ENCODE measurements around the gene CNTNAP2. TPM values are rescaled to one million over a fixed set of nuclear protein-coding genes. Genes with fewer than 3 reads are reported as not detected.

Gene CNTNAP2
- total RNA-seq, 1 donor from 2014 or later: 0.27 TPM

DNA sequence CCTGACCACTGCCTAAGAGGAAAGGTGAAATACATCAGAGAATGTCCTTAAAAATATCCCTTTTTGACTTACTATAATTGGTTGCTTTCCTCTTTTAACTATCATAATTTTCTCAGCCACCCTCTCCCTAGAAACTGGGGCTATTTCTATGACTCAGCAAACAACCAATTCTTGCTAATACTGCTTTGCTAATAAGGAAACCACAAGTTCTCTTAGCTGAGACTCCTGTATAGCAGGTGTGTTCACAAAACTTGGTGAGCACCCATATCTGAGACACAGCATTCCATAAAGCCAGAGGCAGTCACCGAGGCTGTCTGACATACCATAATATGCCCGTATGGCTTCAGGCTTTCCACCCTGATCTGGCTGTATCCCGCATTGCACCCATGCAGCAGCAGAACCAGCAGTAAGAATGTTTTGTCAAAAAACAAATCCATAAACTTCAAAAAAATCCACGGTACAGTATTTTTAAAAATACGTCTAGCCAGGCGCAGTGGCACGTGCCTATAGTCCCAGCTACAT lies 2282.3 kb downstream of the CNTNAP2 start:
- no peak for DNase-seq (ENCODE audit: low spot score)
- H3K27me3 Mint-ChIP-seq (ENCODE audit: low read depth): peaks cover 46% of the 10 kb centered on the region
- no peak overlapping the region for H3K27ac Mint-ChIP-seq (ENCODE audit: unreplicated experiment)
- H3K9me3 Mint-ChIP-seq (ENCODE audit: low read depth): no peaks in the 10 kb centered on the region
- TF ChIP-seq, protein P1, sequence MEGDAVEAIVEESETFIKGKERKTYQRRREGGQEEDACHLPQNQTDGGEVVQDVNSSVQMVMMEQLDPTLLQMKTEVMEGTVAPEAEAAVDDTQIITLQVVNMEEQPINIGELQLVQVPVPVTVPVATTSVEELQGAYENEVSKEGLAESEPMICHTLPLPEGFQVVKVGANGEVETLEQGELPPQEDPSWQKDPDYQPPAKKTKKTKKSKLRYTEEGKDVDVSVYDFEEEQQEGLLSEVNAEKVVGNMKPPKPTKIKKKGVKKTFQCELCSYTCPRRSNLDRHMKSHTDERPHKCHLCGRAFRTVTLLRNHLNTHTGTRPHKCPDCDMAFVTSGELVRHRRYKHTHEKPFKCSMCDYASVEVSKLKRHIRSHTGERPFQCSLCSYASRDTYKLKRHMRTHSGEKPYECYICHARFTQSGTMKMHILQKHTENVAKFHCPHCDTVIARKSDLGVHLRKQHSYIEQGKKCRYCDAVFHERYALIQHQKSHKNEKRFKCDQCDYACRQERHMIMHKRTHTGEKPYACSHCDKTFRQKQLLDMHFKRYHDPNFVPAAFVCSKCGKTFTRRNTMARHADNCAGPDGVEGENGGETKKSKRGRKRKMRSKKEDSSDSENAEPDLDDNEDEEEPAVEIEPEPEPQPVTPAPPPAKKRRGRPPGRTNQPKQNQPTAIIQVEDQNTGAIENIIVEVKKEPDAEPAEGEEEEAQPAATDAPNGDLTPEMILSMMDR (IDR thresholded peaks at IDR 0.05): no peak
- no peaks in the 10 kb centered on the region for H3K36me3 Mint-ChIP-seq (ENCODE audit: low read depth)
- no peaks in the 10 kb centered on the region for H3K4me1 Mint-ChIP-seq (ENCODE audit: low read depth)
- no peak overlapping the region for H3K4me3 Mint-ChIP-seq (ENCODE audit: unreplicated experiment)

DNA sequence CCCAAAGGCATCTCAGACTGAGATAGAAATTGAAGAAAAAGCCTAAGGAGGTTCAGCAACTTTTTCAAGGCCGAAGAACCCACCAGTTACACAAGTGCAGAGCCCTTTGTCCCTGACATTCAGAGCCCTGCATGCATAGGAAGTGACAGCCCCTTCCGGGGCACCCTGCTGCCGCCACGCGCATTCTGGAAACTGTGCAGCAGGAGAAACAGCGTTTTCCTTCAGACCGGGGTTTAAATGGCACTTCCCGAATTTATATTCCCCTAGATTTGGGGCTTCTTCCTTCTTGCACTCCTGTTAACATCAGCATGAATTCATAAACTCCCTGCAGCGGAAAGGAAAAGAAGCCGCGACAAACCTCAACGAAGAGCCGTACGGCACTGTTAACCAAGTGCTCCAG lies 2283.5 kb downstream of the CNTNAP2 start:
- Mint-ChIP-seq H3K9me3 (ENCODE audit: low read depth) (no peaks in the 10 kb centered on the region), H3K27ac (ENCODE audit: unreplicated experiment) (no peak overlapping the region)
- no peak for DNase-seq (ENCODE audit: low spot score)

DNA sequence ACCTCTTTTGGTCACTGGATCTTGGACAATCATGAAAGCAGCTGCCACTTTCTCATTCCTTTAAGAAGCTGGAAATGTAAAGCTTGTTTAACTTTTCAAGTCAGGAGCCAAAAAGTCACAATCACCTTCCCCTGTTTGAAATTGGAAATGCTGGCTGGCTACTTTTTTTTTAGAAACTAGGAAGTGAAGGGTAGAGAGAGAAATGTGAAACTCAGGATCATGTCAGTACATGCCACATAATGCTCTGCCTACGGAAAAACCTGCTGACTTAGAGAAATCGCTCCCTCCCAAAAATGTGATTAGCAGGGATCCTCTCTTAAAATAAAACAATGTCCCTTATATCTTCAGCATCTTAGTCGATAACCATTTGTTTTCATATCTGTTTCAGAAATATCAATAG lies 2285.6 kb downstream of the CNTNAP2 start:
- H3K36me3 Mint-ChIP-seq (ENCODE audit: low read depth): no peaks in the 10 kb centered on the region
- H3K9me3 Mint-ChIP-seq (ENCODE audit: low read depth): no peaks in the 10 kb centered on the region
- H3K27me3 Mint-ChIP-seq (ENCODE audit: low read depth): peaks cover 36% of the 10 kb centered on the region
- DNase-seq (ENCODE audit: low spot score): no peak
- H3K4me3 Mint-ChIP-seq (ENCODE audit: unreplicated experiment): no peak overlapping the region
- no peak overlapping the region for H3K27ac Mint-ChIP-seq (ENCODE audit: unreplicated experiment)
- H3K4me1 Mint-ChIP-seq (ENCODE audit: low read depth): no peaks in the 10 kb centered on the region
- TF ChIP-seq, protein P1 (IDR thresholded peaks at IDR 0.05): no peak

More for the DNA sequence above, 2283.5 kb downstream of the CNTNAP2 start:
- Mint-ChIP-seq H3K4me3 (ENCODE audit: unreplicated experiment) (no peak overlapping the region), H3K4me1 (ENCODE audit: low read depth) (no peaks in the 10 kb centered on the region), H3K36me3 (ENCODE audit: low read depth) (no peaks in the 10 kb centered on the region), H3K27me3 (ENCODE audit: low read depth) (peaks cover 47% of the 10 kb centered on the region)
- TF ChIP-seq, protein P1 (IDR thresholded peaks at IDR 0.05): no peak

DNA sequence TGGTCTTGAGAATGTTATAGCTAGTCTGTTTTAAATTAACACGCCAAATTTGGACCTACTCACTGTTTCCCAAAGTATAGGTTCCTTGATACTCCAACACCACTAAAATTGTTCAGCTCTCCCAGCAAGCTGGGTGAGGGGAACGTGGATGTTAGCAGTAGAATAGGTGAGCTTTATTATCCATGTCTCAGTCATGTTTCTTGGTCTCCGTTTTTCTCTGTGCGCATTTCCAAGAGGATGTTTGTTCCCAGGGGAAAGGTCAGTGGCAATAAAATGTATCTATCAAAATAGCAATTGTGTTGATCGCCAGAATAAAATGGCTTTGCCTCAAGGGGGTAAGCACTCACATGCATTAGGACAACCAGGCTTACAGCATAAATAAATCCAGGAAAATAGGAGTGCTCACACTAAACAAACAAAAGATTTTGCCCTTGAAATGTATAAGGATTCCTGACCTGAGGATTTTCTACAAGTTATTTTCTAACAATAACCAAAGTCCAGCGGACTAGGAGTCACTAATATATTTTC lies 2286.9 kb downstream of the CNTNAP2 start:
- H3K27me3 Mint-ChIP-seq (ENCODE audit: low read depth): peaks cover 30% of the 10 kb centered on the region
- TF ChIP-seq, protein P1 (IDR thresholded peaks at IDR 0.05): no peak
- no peaks in the 10 kb centered on the region for H3K4me1 Mint-ChIP-seq (ENCODE audit: low read depth)
- H3K36me3 Mint-ChIP-seq (ENCODE audit: low read depth): no peaks in the 10 kb centered on the region
- no peaks in the 10 kb centered on the region for H3K9me3 Mint-ChIP-seq (ENCODE audit: low read depth)
- H3K27ac Mint-ChIP-seq (ENCODE audit: unreplicated experiment): no peak overlapping the region
- no peak overlapping the region for H3K4me3 Mint-ChIP-seq (ENCODE audit: unreplicated experiment)
- no peak for DNase-seq (ENCODE audit: low spot score)

DNA sequence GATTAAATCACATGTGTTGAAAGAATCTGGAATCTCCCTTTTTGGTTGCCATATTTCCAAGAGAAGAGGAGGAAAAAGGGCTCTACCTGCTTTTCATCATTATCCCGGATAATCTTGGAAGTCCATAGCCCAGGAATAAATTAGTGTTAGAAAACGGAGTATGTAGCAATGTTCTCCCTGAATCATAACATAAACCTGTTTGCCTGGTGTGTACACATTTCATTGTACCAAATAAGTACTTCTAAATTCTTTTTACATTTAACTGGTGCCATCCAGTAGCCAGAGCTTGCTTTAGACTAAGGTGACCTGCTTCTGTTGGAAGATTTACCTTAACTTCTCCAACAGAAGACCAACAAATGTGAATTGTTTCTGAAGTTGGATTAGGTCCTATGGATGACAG lies 2291.7 kb downstream of the CNTNAP2 start:
- Mint-ChIP-seq H3K4me1 (ENCODE audit: low read depth) (no peaks in the 10 kb centered on the region), H3K4me3 (ENCODE audit: unreplicated experiment) (no peak overlapping the region), H3K9me3 (ENCODE audit: low read depth) (no peaks in the 10 kb centered on the region), H3K27ac (ENCODE audit: unreplicated experiment) (no peak overlapping the region), H3K27me3 (ENCODE audit: low read depth) (peaks cover 12% of the 10 kb centered on the region), H3K36me3 (ENCODE audit: low read depth) (no peaks in the 10 kb centered on the region)
- no peak for DNase-seq (ENCODE audit: low spot score)
- TF ChIP-seq, protein P1 (IDR thresholded peaks at IDR 0.05): no peak
